Measurements from ENCODE around the gene ALAD.
"Not testable (repeated sequence)": the region's sequence is repeated elsewhere in the genome, so short reads cannot be mapped to it uniquely, and the experiment has no call there.

ALAD gene

DNA sequence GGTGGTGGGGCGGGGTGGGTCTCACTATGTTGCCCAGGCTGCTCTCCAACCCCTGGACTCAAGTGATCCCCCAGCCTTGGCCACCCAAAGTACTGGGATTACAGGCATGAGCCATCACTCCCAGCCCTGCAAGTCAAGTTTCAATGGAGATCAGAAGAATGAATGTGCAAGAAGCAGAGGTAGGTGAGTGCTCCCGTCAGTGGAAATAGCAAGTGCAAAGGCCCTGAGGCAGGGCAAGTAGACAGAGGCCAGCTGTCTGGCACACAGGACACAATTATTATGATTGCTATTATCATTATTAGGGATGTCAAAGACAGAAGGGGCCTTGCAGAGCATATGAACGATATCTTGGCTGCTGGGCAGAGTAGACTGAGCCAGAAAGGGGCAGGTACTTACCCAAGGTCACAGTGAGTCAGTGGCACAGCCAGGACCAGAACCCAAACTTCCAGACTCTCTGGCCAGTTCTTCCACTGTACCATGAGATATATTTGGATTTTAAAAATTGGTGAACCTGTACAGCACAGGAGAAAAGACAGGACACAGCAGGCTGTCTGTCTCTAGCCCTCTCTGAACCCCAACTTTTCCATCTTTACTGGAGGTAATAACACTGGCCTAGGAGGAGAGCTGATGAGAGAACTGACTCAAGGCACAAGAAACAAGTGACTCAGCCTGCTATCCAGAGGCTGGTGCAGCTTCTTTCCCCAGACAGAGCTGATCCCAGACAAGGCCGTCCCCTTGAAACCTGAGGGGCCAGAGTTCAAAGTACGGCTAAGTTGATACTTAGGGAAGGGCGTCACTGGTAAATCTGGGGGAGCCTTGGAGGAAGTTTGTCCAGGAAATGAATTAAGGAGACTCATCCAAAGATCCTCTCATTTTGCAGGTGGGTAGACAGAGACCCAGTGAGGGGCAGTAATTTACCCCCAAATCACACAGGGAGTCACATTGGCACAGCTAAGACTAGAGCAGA lies 25.7 kb downstream of the ALAD start:
- FAIRE-seq, result no peak
- TF ChIP-seq POU2F2 (IDR thresholded peaks at IDR 0.05; ENCODE audit: low read depth, low read length), result no peak
- no peak for TF ChIP-seq PAX5 (IDR thresholded peaks at IDR 0.05; ENCODE audit: insufficient read depth, low read length, severe bottlenecking)
- DNase-seq (ENCODE audit: insufficient read length, low spot score), result no peak

DNA sequence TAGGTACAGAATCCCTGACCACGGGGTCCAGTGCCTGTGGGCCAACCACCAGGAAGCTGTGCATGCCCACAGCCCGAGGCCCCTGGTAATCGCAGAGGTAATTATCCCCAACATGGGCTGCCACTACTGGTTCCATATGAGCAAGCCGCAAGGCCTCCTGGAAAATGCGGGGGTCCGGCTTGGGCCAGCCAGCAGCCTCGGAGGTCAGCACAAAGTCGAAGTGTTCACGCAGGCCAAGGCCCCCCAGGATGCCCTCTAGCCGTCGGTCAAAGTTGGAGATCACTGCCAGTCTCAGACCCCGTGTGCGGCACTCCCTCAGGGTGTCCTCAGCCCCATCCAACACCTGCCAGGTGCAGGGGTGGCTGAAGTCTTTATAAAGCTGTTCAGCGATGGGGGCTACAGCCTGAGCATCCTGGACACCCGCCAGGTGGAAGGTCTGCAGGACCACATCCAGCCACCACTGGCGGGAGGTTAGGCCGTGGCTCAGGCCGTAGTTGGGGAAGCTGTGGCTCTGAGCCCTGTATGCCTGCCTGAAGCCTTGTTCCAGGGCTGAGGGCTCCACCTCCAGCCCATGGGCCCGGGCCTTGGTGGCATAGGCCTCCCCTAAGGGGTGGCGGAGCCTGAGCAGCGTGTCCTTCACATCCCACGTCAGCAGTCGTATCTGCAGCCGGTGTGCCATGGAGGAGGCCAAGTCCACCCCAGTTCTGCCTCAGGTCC lies 27.2 kb downstream of the ALAD start:
- no peak for TF ChIP-seq POU2F2 (IDR thresholded peaks at IDR 0.05; ENCODE audit: low read depth, low read length)
- TF ChIP-seq SPI1 (IDR thresholded peaks at IDR 0.05; ENCODE audit: low read depth, low read length), result no peak
- TF ChIP-seq PAX5 (IDR thresholded peaks at IDR 0.05; ENCODE audit: insufficient read depth, low read length, severe bottlenecking), result no peak
- no peak for TF ChIP-seq POLR2AphosphoS5 (IDR thresholded peaks at IDR 0.05; ENCODE audit: low read depth, low read length)
- TF ChIP-seq POLR2A (IDR thresholded peaks at IDR 0.05; ENCODE audit: low read depth, low read length), result no peak
- no peak for TF ChIP-seq TAF1 (IDR thresholded peaks at IDR 0.05; ENCODE audit: low read depth, low read length)
- DNase-seq (ENCODE audit: insufficient read length, low spot score) (no peak), FAIRE-seq (no peak)

DNA sequence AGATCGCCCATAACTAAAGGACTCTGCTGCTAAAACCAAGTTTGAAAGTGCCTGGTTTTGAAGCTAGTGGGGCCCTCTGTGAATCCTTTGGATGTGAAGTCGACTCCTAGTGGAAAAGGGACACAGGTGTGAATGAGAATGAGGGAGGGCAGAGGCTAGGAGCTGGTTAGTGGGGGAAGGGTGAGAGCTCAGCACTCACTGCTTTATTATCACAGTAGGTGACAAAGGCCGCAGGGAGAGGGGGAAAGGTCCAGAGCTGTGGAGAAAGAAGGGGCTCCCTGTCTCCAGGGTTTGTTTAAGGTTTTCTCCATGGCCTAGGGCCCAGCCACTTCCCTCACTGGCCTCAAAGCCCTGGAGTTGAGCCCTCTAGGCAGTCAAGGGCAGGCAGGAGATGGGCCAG lies 27.8 kb downstream of the ALAD start:
- FAIRE-seq (no peak), DNase-seq (ENCODE audit: insufficient read length, low spot score) (no peak)
- peak; percentile 18; the same call in 1 of the 2 replicates for TF ChIP-seq POU2F2 (IDR thresholded peaks at IDR 0.05; ENCODE audit: low read depth, low read length)
- no peak for TF ChIP-seq PAX5 (IDR thresholded peaks at IDR 0.05; ENCODE audit: insufficient read depth, low read length, severe bottlenecking)

DNA sequence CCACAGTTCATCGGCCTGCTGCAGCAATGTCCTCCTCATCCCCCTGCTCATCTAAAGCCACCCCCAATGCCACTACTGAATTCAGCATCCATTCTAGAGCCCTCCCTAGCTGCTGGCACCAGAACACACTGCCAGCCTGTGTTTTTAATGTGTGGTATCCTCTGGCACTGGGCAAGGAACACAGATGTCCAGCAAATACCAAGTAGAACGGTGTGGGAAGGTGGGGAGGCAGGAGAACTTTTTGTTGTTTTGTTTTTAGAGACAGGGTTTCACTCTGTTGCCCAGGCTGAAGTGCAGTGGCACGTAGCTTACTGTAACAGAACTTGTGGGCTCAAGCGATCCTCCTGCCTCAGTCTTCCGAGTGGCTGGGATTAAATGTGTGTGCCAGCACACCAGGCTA lies 29.0 kb downstream of the ALAD start:
- no peak for TF ChIP-seq TAF1 (IDR thresholded peaks at IDR 0.05; ENCODE audit: low read depth, low read length)
- TF ChIP-seq POLR2A (IDR thresholded peaks at IDR 0.05; ENCODE audit: low read depth, low read length), result no peak
- TF ChIP-seq PAX5 (IDR thresholded peaks at IDR 0.05; ENCODE audit: insufficient read depth, low read length, severe bottlenecking), result no peak
- no peak for TF ChIP-seq SPI1 (IDR thresholded peaks at IDR 0.05; ENCODE audit: low read depth, low read length)
- TF ChIP-seq POU2F2 (IDR thresholded peaks at IDR 0.05; ENCODE audit: low read depth, low read length), result no peak
- no peak for TF ChIP-seq POLR2AphosphoS5 (IDR thresholded peaks at IDR 0.05; ENCODE audit: low read depth, low read length)
- FAIRE-seq (no peak), DNase-seq (ENCODE audit: insufficient read length, low spot score) (no peak)

DNA sequence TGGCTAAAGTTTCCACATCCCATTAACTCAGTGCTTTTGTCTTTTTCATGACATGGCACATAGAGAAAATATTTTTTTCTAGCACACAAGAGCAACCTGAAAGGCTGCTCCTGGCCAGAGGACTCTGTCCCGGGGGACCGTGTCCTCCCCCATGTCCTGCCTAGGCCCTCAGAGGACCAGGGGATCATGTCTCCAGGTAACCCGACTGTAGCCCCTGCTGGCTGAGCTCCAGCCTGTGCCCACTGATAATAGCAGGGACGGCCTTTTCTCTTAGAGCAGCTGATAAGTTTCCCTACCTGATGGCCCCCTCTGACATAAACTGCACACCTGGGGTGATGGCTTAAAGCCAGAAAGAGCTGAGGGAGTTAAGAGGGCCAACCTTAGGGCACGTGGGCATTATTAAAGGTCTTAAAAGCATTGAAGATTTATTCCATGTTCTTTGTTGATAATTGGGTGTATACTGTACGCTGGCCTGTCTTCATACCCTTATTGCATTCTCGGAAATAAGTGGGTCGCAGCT lies 30.2 kb downstream of the ALAD start:
- no peak for TF ChIP-seq POLR2A (IDR thresholded peaks at IDR 0.05; ENCODE audit: low read depth, low read length)
- no peak for TF ChIP-seq POU2F2 (IDR thresholded peaks at IDR 0.05; ENCODE audit: low read depth, low read length)
- no peak for TF ChIP-seq PAX5 (IDR thresholded peaks at IDR 0.05; ENCODE audit: insufficient read depth, low read length, severe bottlenecking)
- TF ChIP-seq SPI1 (IDR thresholded peaks at IDR 0.05; ENCODE audit: low read depth, low read length), result no peak
- TF ChIP-seq TAF1 (IDR thresholded peaks at IDR 0.05; ENCODE audit: low read depth, low read length), result no peak
- no peak for TF ChIP-seq POLR2AphosphoS5 (IDR thresholded peaks at IDR 0.05; ENCODE audit: low read depth, low read length)

DNA sequence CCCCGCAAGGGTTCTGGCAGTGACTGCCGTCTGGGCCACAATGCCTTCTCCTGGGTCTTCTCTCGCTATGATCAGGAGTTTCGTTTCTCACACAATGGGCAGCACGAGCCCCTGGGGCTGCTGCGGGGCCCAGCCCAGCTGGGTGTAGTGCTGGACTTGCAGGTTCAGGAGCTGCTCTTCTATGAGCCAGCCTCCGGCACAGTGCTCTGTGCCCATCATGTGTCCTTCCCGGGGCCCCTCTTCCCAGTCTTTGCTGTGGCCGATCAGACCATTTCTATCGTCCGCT lies 31.3 kb downstream of the ALAD start:
- no peak for TF ChIP-seq PAX5 (IDR thresholded peaks at IDR 0.05; ENCODE audit: insufficient read depth, low read length, severe bottlenecking)
- no peak for TF ChIP-seq POU2F2 (IDR thresholded peaks at IDR 0.05; ENCODE audit: low read depth, low read length)
- TF ChIP-seq POLR2A (IDR thresholded peaks at IDR 0.05; ENCODE audit: low read depth, low read length), result no peak
- FAIRE-seq (no peak), DNase-seq (ENCODE audit: insufficient read length, low spot score) (no peak)

More for the DNA sequence above, 30.2 kb downstream of the ALAD start:
- FAIRE-seq (no peak), DNase-seq (ENCODE audit: insufficient read length, low spot score) (no peak)

DNA sequence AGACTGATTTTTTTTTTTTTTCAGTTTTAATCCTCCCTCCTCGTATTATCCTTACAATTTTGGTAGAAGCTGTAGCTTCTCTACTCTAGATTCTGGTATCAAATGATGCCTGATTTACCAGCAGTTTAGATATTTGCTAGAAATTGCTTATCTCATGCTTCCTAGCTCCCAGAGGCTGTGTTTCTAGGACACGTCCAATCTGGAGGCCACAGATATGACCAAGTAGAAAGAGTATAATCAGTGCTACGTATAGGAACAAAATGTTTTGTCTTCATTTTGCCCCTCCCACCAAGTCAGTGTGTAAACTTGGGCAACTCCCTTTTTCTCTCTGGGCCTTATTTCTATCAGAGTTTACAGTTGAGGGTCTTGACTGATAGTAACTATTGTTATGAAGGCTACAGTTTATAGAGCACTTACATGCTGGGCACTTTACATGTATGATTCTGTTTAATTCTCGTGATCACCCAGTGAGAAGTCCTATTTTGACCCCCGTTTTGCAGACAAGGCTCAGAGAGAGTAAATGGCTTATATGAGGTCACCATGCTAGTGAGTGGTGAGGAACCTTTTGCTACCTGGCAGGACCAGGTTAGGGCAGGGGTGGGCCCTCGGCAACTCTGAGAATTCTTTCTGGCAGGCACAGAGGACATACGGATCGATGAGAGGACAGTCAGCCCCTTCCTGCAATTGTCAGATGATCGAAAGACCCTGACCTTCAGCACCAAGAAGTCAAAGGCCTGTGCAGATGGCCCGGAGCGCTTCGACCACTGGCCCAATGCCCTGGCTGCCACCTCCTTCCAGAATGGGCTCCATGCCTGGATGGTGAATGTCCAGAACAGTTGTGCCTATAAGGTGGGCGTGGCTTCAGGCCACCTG lies 31.9 kb downstream of the ALAD start:
- no peak for DNase-seq (ENCODE audit: insufficient read length, low spot score)
- no peak for TF ChIP-seq TAF1 (IDR thresholded peaks at IDR 0.05; ENCODE audit: low read depth, low read length)
- TF ChIP-seq PAX5 (IDR thresholded peaks at IDR 0.05; ENCODE audit: insufficient read depth, low read length, severe bottlenecking), result no peak
- no peak for TF ChIP-seq POU2F2 (IDR thresholded peaks at IDR 0.05; ENCODE audit: low read depth, low read length)
- no peak for TF ChIP-seq POLR2A (IDR thresholded peaks at IDR 0.05; ENCODE audit: low read depth, low read length)
- TF ChIP-seq SPI1 (IDR thresholded peaks at IDR 0.05; ENCODE audit: low read depth, low read length), result no peak
- no peak for TF ChIP-seq POLR2AphosphoS5 (IDR thresholded peaks at IDR 0.05; ENCODE audit: low read depth, low read length)
- FAIRE-seq, result no peak

DNA sequence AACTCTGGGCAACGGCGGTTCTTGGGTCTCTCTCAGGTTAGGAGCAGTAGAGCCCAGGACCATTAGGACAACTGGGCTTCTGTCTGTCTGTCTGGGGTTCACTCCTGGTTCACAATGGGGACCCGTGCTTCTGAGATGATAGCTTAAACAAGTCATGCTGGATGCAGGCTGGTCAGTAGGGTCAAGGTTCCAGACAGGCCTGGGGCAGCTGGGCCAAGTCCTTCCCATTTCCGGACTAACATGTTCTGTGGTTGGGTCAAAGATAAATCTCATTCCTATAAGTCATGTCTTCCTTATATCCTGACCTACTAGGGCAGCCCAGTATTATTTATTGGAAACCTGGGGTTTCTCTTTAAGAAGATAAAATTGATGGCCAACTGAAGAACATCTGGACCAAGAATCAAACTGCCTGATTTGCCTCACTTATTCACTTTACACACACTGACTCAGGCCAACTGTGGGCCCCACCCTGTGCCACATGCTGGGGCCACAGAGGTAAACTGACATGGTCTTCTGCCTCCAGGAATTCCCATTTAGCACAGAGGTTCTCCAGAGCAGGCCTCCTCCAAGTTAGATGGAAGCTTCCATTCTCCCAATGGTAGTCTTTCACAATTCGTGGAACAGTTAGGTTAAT lies 32.6 kb downstream of the ALAD start:
- DNase-seq (ENCODE audit: insufficient read length, low spot score) (no peak), FAIRE-seq (no peak)
- no peak for TF ChIP-seq POLR2A (IDR thresholded peaks at IDR 0.05; ENCODE audit: low read depth, low read length)
- no peak for TF ChIP-seq TAF1 (IDR thresholded peaks at IDR 0.05; ENCODE audit: low read depth, low read length)
- TF ChIP-seq POU2F2 (IDR thresholded peaks at IDR 0.05; ENCODE audit: low read depth, low read length), result no peak
- no peak for TF ChIP-seq POLR2AphosphoS5 (IDR thresholded peaks at IDR 0.05; ENCODE audit: low read depth, low read length)
- TF ChIP-seq PAX5 (IDR thresholded peaks at IDR 0.05; ENCODE audit: insufficient read depth, low read length, severe bottlenecking), result no peak
- no peak for TF ChIP-seq SPI1 (IDR thresholded peaks at IDR 0.05; ENCODE audit: low read depth, low read length)

DNA sequence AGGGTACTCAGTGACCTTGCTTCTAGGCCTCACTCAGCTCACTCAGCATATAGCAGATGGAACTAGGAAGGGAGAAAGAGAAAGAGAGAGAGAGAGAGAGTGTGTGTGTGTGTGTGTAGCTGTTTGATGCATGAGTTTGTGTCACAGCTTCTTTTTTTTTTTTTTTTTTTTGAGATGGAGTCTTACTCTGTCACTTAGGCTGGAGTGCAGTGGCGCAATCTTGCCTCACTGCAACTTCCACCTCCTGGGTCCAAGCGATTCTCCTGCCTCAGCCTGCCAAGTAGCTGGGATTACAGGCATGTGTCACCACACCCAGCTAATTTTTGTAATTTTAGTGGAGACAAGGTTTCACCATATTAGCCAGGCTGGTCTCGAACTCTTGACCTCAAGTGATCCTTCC lies 35.4 kb downstream of the ALAD start:
- not testable (repeated sequence) for FAIRE-seq; DNase-seq (ENCODE audit: insufficient read length, low spot score)
